IMR-90 (cell line): ENCODE results near the gene RAB43. TPM values are rescaled to one million over a fixed set of nuclear protein-coding genes. Genes with fewer than 3 reads are reported as not detected.

Source experiments
- ATAC-seq: fragments of 200-7000 bp; cut with Tn5 transposase; 2 replicates; pipeline ENCODE4 v1.9.1; 2020; ENCODE audit warnings: low read depth, mild to moderate bottlenecking, moderate library complexity
- BruUV-seq: library from RNA; stranded (reverse); fragments of 400-500 nt; replicated peaks from 2 replicates; lab custom pipeline; 2021; lab: Mats Ljungman, UMichigan
- CTCF ChIA-PET: fragments of 300-600 bp; formaldehyde crosslinking; extraction: SDS; loops from one replicate; lab custom pipeline; 2021; ENCODE audit warnings: antibody characterized with exemption; lab: Yijun Ruan, JAX
- POLR2A ChIA-PET: fragments of 300-600 bp; sonication (Branson Sonifier 250); formaldehyde crosslinking; loops from one replicate; lab custom pipeline; 2022; ENCODE audit warnings: antibody characterized with exemption; ENCODE audit not compliant: unreplicated experiment; lab: Charles Lee
- DNase-seq: peaks from one replicate; pipeline ENCODE4 v3.0.0; 2013
- H2AFZ ChIP-seq: replicated peaks from 2 replicates; pipeline ENCODE3; 2013; ENCODE audit warnings: low read length, mild to moderate bottlenecking; ENCODE audit not compliant: poor library complexity
- H2AK5ac ChIP-seq: 2 replicates; pipeline ENCODE4 v1.6.1; 2013; ENCODE audit warnings: low read depth, low read length, inconsistent platforms
- H2AK9ac ChIP-seq: replicated peaks from 2 replicates; pipeline ENCODE3; 2013; ENCODE audit warnings: mild to moderate bottlenecking, low read depth, low read length, moderate library complexity; ENCODE audit not compliant: poor library complexity
- H2BK120ac ChIP-seq: 2 replicates; pipeline ENCODE4 v1.6.1; 2013; ENCODE audit warnings: low read depth, low read length, inconsistent platforms
- H2BK15ac ChIP-seq: 3 replicates; pipeline ENCODE4 v1.6.1; 2013; ENCODE audit warnings: low read depth, low read length, inconsistent platforms
- H2BK20ac ChIP-seq: 2 replicates; pipeline ENCODE4 v1.6.1; 2013; ENCODE audit warnings: low read depth, mild to moderate bottlenecking, inconsistent platforms, low read length, moderate library complexity
- H2BK5ac ChIP-seq: 2 replicates; pipeline ENCODE4 v1.6.1; 2013; ENCODE audit warnings: mild to moderate bottlenecking, low read depth, low read length, inconsistent platforms; ENCODE audit not compliant: poor library complexity, severe bottlenecking
- H3K14ac ChIP-seq: replicated peaks from 2 replicates; pipeline ENCODE4 v1.6.1; 2013; ENCODE audit warnings: low read depth, low read length, inconsistent platforms
- H3K18ac ChIP-seq: 2 replicates; pipeline ENCODE4 v1.6.1; 2013; ENCODE audit warnings: low read depth, low read length, control low read depth
- H3K23ac ChIP-seq: 2 replicates; pipeline ENCODE4 v1.6.1; 2013; ENCODE audit warnings: low read depth, low read length, inconsistent platforms
- H3K27ac ChIP-seq: 2 replicates; pipeline ENCODE4 v1.5.1; 2013; ENCODE audit warnings: mild to moderate bottlenecking, control low read depth, low read length; ENCODE audit not compliant: insufficient read depth
- H3K27me3 ChIP-seq: 2 replicates; pipeline ENCODE4 v1.6.1; 2013; ENCODE audit warnings: low read length; ENCODE audit not compliant: control insufficient read depth, insufficient read depth
- H3K36me3 ChIP-seq: 2 replicates; pipeline ENCODE4 v1.6.1; 2013; ENCODE audit warnings: low read length, mixed read lengths; ENCODE audit not compliant: control insufficient read depth, insufficient read depth
- H3K4ac ChIP-seq: 2 replicates; pipeline ENCODE4 v1.6.1; 2013; ENCODE audit warnings: low read depth, low read length, inconsistent platforms
- H3K4me1 ChIP-seq: 2 replicates; pipeline ENCODE4 v1.6.1; 2013; ENCODE audit warnings: low read length, mixed read lengths; ENCODE audit not compliant: control insufficient read depth, insufficient read depth
- H3K4me2 ChIP-seq: 2 replicates; pipeline ENCODE4 v1.6.1; 2013; ENCODE audit warnings: low read depth, mild to moderate bottlenecking, control low read depth, low read length, moderate library complexity
- H3K4me3 ChIP-seq: 2 replicates; pipeline ENCODE4 v1.5.1; 2013; ENCODE audit warnings: low read depth, mild to moderate bottlenecking, control low read depth, low read length, moderate library complexity; ENCODE audit not compliant: insufficient read depth
- H3K56ac ChIP-seq: 2 replicates; pipeline ENCODE4 v1.6.1; 2013; ENCODE audit warnings: low read length, inconsistent platforms; ENCODE audit not compliant: insufficient read depth; ENCODE audit errors: extremely low read depth
- H3K79me1 ChIP-seq, 2 experiments: 2 replicates each; pipeline ENCODE4 v1.6.1; 2013; ENCODE audit warnings: low read length in 2 of 2, inconsistent platforms in 1 of 2, low read depth in 1 of 2
- H3K9ac ChIP-seq: 2 replicates; pipeline ENCODE4 v1.6.1; 2013; ENCODE audit warnings: low read depth, low read length, control low read depth
- H3K9me1 ChIP-seq: 2 replicates; pipeline ENCODE4 v1.6.1; 2013; ENCODE audit warnings: low read length, inconsistent platforms; ENCODE audit not compliant: insufficient read depth
- H3K9me3 ChIP-seq: 2 replicates; pipeline ENCODE4 v1.6.1; 2013; ENCODE audit warnings: low read length; ENCODE audit not compliant: control insufficient read depth, insufficient read depth
- H4K20me1 ChIP-seq: 2 replicates; pipeline ENCODE4 v1.6.1; 2013; ENCODE audit warnings: low read length, inconsistent platforms; ENCODE audit not compliant: insufficient read depth
- H4K5ac ChIP-seq: 2 replicates; pipeline ENCODE4 v1.6.1; 2013; ENCODE audit warnings: mild to moderate bottlenecking, low read depth, low read length, control low read depth
- H4K8ac ChIP-seq, 2 experiments: 2 replicates each; pipeline ENCODE4 v1.6.1; 2013; ENCODE audit warnings: low read depth in 2 of 2, low read length in 2 of 2, control low read depth in 1 of 2, inconsistent platforms in 1 of 2
- H4K91ac ChIP-seq: 2 replicates; pipeline ENCODE4 v1.6.1; 2013; ENCODE audit warnings: low read depth, low read length, inconsistent platforms; ENCODE audit not compliant: insufficient read depth
- CTCF ChIP-seq: conservative IDR thresholded peaks from 2 replicates; pipeline ENCODE4 v1.5.1; 2012; ENCODE audit warnings: mild to moderate bottlenecking, low read depth, low read length, improper control_type of control experiment
- ELK1 ChIP-seq: fragments of 150-350 bp; IDR thresholded peaks from 2 replicates; pipeline ENCODE4 v1.6.1; 2016; ENCODE audit warnings: low read depth, mild to moderate bottlenecking, low read length, moderate library complexity, borderline replicate concordance
- WGBS, 2 experiments: methylation state at CpG; one replicate each; pipeline versions ENCODE4 v1.1.5 to v1.1.7; 2013; ENCODE audit warnings: missing lambda C conversion rate in 2 of 2; ENCODE audit not compliant: insufficient read length in 1 of 2; ENCODE audit errors: extremely low coverage in 2 of 2; 5-methylcytosine and 5-hydroxymethylcytosine counted together
- dilution Hi-C: fragments of 300-500 bp; cut with HindIII; formaldehyde crosslinking; loops from one replicate; pipeline ENCODE4 v1.14.3; 2018; ENCODE audit warnings: low sequenced_read_pairs; ENCODE audit not compliant: unreplicated experiment
- in situ Hi-C: fragments of 300-500 bp; cut with MboI; formaldehyde crosslinking; loops from 3 replicates; pipeline ENCODE4 v1.14.3; 2019; ENCODE audit warnings: low sequenced_read_pairs, inconsistent platforms, mixed read lengths
- intact Hi-C: fragments of 100-400 bp; cut with micrococcal nuclease; formaldehyde crosslinking; loops from 2 replicates; pipeline ENCODE4 v1.10.0; 2022
- polyA plus RNA-seq, 3 experiments: library from polyadenylated mRNA; depleted of rRNA; stranded (reverse); fragments of >200 nt; gene quantifications; 2 replicates each; pipeline ENCODE4 v1.2.3, GENCODE V29; 2012; ENCODE audit warnings: low replicate concordance in 1 of 3
- total RNA-seq: library from RNA; depleted of rRNA; stranded (reverse); fragments of >200 nt; gene quantifications from 2 replicates; pipeline ENCODE4 v1.2.3, GENCODE V29; 2012

RAB43 gene
- total and polyA plus RNA-seq, 2 of the 4 experiments (the other 2 are of a cell fraction), result 9.9 to 14.0 TPM

GRCh38 chr3:129162729-129163579 is 41.4 kb upstream of the RAB43 start:
- Histone ChIP-seq H4K8ac (peak overlapping the region in 1 of 2 experiments; percentile 33; a peak in 2 of 4 replicates), H2BK120ac (no peak overlapping the region), H3K18ac (no peak overlapping the region), H4K91ac (no peak overlapping the region), H3K9me1 (0 out of 2 replicates have a peak, but pooled peaks cover 4% of the 10 kb centered on the region), H3K56ac (no peak overlapping the region), H3K4me3 (no peak overlapping the region), H3K27ac (no peak overlapping the region), H3K79me1 (peaks cover 11 to 45% of the 10 kb centered on the region in 2 experiments), H4K5ac (peak overlapping the region; percentile 60), H3K4me2 (no peak overlapping the region), H2AFZ (no peak overlapping the region), H4K20me1 (peaks cover 3% of the 10 kb centered on the region; the same call in 1 of the 2 replicates), H2BK20ac (no peak overlapping the region), H3K9me3 (no peaks in the 10 kb centered on the region), H3K14ac (no peak overlapping the region), H2AK5ac (no peak overlapping the region; the same call in 1 of the 2 replicates), H3K4ac (no peak overlapping the region), H3K36me3 (peaks cover 22% of the 10 kb centered on the region), H2AK9ac (no peak overlapping the region), H2BK5ac (no peak overlapping the region), H3K23ac (no peak overlapping the region), H3K4me1 (peaks cover 2% of the 10 kb centered on the region), H3K9ac (no peak overlapping the region), H3K27me3 (no peaks in the 10 kb centered on the region), H2BK15ac (no peak overlapping the region)
- ChIA-PET CTCF (interaction anchor here (0.6 to 2.1 kb wide), 6 partner anchors 27 to 193 kb away, joined by 3 to 23 read pairs (median 4); no protein-coding TSS in a partner anchor), POLR2A (no interaction called here)
- in situ Hi-C loops, result no loop called here
- intact Hi-C loops, result no loop called here
- no peak for DNase-seq
- BruUV-seq, result no TSS peak
- no peak for TF ChIP-seq ELK1
- peak; percentile 22; the same call in 1 of the 2 replicates for TF ChIP-seq CTCF
- no peak for ATAC-seq
- WGBS, 2 experiments, result 71% methylated on average over 1 of the region's 5 CpGs; no CpG with 5 or more reads in 1 of the 2 experiments
- dilution Hi-C loops, result no loop called here
